A549 (cell line): Measurements from ENCODE around the gene LMO7.

Experiments used
- CBX8 ChIP-seq: fragments of 200-600 bp; sonication (generic); IDR thresholded peaks from 2 replicates; pipeline ENCODE4 v1.6.1; 2016
- CEBPB ChIP-seq, 2 experiments: fragments of >200 bp in 1 of 2; sonication (Bioruptor Twin) in 1 of 2; formaldehyde crosslinking in 1 of 2; IDR thresholded peaks; 2 replicates each; pipeline ENCODE4 v1.6.1; 2012 to 2016
- CTCF ChIP-seq: fragments of >200 bp; sonication (Bioruptor Twin); formaldehyde crosslinking; IDR thresholded peaks from 3 replicates; pipeline ENCODE4 v1.5.1; 2016
- EHMT2 ChIP-seq: fragments of 200-600 bp; sonication (generic); IDR thresholded peaks from 2 replicates; pipeline ENCODE4 v1.6.1; 2016; ENCODE audit warnings: antibody characterized with exemption, low read depth, mild to moderate bottlenecking, moderate library complexity
- EP300 ChIP-seq, 2 experiments: fragments of >200 bp; sonication (Bioruptor Twin); formaldehyde crosslinking; IDR thresholded peaks; 2 replicates in 1 of 2; 3 replicates in 1 of 2; pipeline ENCODE4 v1.6.1; 2016 to 2017
- HOXA7 ChIP-seq: fragments of 250-450 bp; sonication (Bioruptor Pico); IDR thresholded peaks from 2 replicates; pipeline ENCODE4 v1.5.0; 2020; ENCODE audit warnings: mild to moderate bottlenecking, moderate library complexity
- JUN ChIP-seq, 2 experiments: fragments of >200 bp; sonication (Bioruptor Twin); formaldehyde crosslinking; IDR thresholded peaks; 2 replicates in 1 of 2; 3 replicates in 1 of 2; pipeline ENCODE4 v1.6.1; 2016 to 2017
- JUNB ChIP-seq: fragments of >200 bp; sonication (Bioruptor Twin); formaldehyde crosslinking; IDR thresholded peaks from 2 replicates; pipeline ENCODE4 v1.6.1; 2016
- MAFK ChIP-seq: fragments of 450-650 bp; IDR thresholded peaks from 2 replicates; pipeline ENCODE4 v1.6.1; 2014; ENCODE audit not compliant: partially characterized antibody
- PBX3 ChIP-seq: IDR thresholded peaks from 2 replicates; pipeline ENCODE4 v1.6.1; 2012
- POLR2A ChIP-seq: IDR thresholded peaks from 2 replicates; pipeline ENCODE4 v1.6.1; 2012; ENCODE audit warnings: mild to moderate bottlenecking, low read length
- REST ChIP-seq: fragments of 200-600 bp; sonication (generic); IDR thresholded peaks from 2 replicates; pipeline ENCODE4 v1.6.1; 2016; ENCODE audit warnings: antibody characterized with exemption, mild to moderate bottlenecking, moderate library complexity
- RFX5 ChIP-seq: fragments of 450-650 bp; IDR thresholded peaks from 2 replicates; pipeline ENCODE4 v1.7.1; 2014; ENCODE audit warnings: antibody characterized with exemption, mild to moderate bottlenecking, moderate library complexity

GRCh38 chr13:75769141-75769905, 133.2 kb downstream of the LMO7 start:
- no peak for TF ChIP-seq MAFK
- TF ChIP-seq JUNB, result no peak
- no peak for TF ChIP-seq JUN (IDR thresholded peaks at IDR 0.05)
- TF ChIP-seq CEBPB (IDR thresholded peaks at IDR 0.05), result no peak
- no peak for TF ChIP-seq CTCF
- TF ChIP-seq POLR2A, result no peak
- TF ChIP-seq EP300 (IDR thresholded peaks at IDR 0.05), result no peak
- no peak for TF ChIP-seq RFX5
- no peak for TF ChIP-seq HOXA7 (CRISPR knock-in tag)
- TF ChIP-seq CBX8, result no peak
- TF ChIP-seq EHMT2, result no peak
- no peak for TF ChIP-seq REST
- TF ChIP-seq PBX3, result no peak
